Neural crest cell (in vitro differentiated cells): ENCODE data around the gene BZW2. TPM values are rescaled to one million over a fixed set of nuclear protein-coding genes. Genes with fewer than 3 reads are reported as not detected.

Source experiments
- DNase-seq: peaks from one replicate; pipeline ENCODE4 v3.0.0; 2021; ENCODE audit warnings: low read depth, mixed read lengths, low spot score
- H3K27ac Mint-ChIP-seq: one replicate; pipeline ENCODE4 v1.8.0; 2021; ENCODE audit warnings: mild to moderate bottlenecking, mixed read lengths; ENCODE audit not compliant: unreplicated experiment
- H3K27me3 Mint-ChIP-seq: 2 replicates; pipeline ENCODE4 v1.8.0; 2021; ENCODE audit warnings: low read depth, mild to moderate bottlenecking, mixed read lengths
- H3K36me3 Mint-ChIP-seq: 2 replicates; pipeline ENCODE4 v1.8.0; 2021; ENCODE audit warnings: low read depth, mild to moderate bottlenecking, mixed read lengths
- H3K4me1 Mint-ChIP-seq: 2 replicates; pipeline ENCODE4 v1.8.0; 2021; ENCODE audit warnings: mixed read lengths
- H3K4me3 Mint-ChIP-seq: one replicate; pipeline ENCODE4 v1.8.0; 2021; ENCODE audit warnings: mild to moderate bottlenecking, mixed read lengths
- H3K9me3 Mint-ChIP-seq: 2 replicates; pipeline ENCODE4 v1.8.0; 2021; ENCODE audit warnings: mixed read lengths
- total RNA-seq: library from RNA; stranded (reverse); gene quantifications from 2 replicates; pipeline ENCODE4 v1.2.1, GENCODE V29; 2021
- TF ChIP-seq, protein P1 (sequence below): fragments of 200-600 bp; sonication (generic); conservative IDR thresholded peaks from 2 replicates; pipeline ENCODE4 v1.5.0; 2021; ENCODE audit warnings: antibody characterized with exemption, mild to moderate bottlenecking

BZW2 gene
- total RNA-seq, 1 donor from 2014 or later: 98.2 TPM

DNA sequence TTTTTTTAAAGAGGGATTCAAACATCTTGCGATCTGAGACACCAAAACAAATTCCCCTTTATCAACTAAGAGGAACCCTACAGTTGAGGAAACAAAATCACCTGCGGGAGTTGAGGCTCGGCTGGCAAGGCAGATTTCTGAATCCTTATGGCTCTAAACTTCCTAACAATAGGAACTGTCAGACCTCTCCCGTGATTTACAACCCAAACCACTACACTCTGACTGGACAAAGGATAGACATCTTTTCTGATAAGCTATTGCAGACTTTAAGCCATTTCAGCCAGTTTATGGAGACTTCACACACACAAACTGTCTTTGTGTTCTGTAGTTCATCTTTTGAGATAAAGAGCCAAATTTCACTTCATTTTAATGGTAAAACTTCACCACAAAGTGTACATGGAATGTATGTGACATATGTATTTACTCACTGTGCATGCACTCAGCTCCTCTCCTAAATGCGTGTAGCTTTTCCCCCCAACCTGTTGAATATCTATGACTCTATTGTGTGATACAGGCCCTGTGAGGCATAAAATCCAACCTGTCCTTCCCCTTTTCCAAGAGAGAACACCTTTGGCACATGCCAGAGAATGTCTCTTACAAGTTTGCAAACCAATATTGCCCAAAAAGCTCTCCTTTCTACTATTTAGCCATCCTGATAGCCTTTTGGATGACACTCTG, 92.2 kb downstream of the BZW2 start:
- Mint-ChIP-seq H3K4me1 (peaks cover 25% of the 10 kb centered on the region), H3K27ac (peak overlapping the region; percentile 85), H3K9me3 (no peaks in the 10 kb centered on the region), H3K27me3 (no peaks in the 10 kb centered on the region), H3K36me3 (no peaks in the 10 kb centered on the region), H3K4me3 (no peak overlapping the region)
- no peak for DNase-seq
- TF ChIP-seq, protein P1, sequence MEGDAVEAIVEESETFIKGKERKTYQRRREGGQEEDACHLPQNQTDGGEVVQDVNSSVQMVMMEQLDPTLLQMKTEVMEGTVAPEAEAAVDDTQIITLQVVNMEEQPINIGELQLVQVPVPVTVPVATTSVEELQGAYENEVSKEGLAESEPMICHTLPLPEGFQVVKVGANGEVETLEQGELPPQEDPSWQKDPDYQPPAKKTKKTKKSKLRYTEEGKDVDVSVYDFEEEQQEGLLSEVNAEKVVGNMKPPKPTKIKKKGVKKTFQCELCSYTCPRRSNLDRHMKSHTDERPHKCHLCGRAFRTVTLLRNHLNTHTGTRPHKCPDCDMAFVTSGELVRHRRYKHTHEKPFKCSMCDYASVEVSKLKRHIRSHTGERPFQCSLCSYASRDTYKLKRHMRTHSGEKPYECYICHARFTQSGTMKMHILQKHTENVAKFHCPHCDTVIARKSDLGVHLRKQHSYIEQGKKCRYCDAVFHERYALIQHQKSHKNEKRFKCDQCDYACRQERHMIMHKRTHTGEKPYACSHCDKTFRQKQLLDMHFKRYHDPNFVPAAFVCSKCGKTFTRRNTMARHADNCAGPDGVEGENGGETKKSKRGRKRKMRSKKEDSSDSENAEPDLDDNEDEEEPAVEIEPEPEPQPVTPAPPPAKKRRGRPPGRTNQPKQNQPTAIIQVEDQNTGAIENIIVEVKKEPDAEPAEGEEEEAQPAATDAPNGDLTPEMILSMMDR: no peak

DNA sequence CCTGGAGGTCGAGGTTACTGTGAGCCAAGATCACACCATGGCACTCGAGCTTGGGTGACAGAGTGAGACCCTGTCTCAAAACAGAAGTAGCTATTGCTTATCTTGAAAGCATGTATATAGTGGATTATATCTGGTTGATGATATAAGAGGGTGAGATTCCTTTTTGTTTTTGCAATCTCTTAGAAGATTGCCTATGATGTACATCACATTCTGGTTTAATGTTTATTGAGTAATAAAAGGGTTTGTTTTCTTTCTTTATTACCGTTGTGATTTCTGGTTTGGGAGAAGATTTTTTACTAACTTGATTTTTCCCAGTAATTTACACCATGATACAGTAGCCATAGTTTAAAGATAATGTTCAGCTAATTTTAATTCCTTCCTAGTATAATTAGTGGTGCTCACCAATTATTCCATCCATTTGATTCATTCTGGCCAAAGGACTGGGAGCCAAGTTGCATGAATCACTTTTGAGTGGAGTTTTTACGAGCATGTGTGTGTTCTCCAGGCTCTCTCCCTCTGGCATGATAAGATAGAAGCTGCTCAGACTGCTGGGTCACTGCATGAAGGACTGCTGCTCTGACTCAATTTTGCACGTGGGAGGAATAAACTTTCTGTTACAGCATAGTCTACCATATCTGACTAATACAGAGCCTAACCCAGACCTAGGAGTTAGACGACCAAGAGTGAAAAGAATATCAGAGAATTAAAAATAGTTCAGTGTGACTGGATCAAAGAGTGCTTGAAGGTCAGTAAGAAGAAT, 94.1 kb downstream of the BZW2 start:
- H3K36me3 Mint-ChIP-seq: no peaks in the 10 kb centered on the region
- H3K27ac Mint-ChIP-seq: no peak overlapping the region
- H3K4me1 Mint-ChIP-seq: peaks cover 27% of the 10 kb centered on the region
- no peaks in the 10 kb centered on the region for H3K9me3 Mint-ChIP-seq
- H3K4me3 Mint-ChIP-seq: no peak overlapping the region
- no peak for DNase-seq
- TF ChIP-seq, protein P1: no peak
- no peaks in the 10 kb centered on the region for H3K27me3 Mint-ChIP-seq

DNA sequence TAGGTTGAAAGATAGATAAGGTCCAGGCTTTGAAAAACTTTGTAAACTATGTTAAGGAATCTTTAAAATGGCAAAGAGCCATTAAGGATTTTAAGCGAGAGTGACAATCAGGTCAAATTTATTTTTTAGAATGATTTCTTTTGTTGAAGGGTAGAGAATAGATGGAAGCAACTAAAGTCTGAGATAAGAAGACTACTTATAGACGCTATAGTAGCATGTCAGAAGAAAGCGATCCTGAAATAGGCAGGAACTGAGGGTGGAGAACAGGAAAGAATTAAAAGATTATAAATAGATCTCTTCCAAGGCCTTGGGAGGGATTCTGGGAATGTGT, 94.6 kb downstream of the BZW2 start:
- no peak overlapping the region for H3K4me3 Mint-ChIP-seq
- no peaks in the 10 kb centered on the region for H3K9me3 Mint-ChIP-seq
- H3K4me1 Mint-ChIP-seq: peaks cover 27% of the 10 kb centered on the region
- TF ChIP-seq, protein P1: no peak
- no peak overlapping the region for H3K27ac Mint-ChIP-seq
- H3K27me3 Mint-ChIP-seq: no peaks in the 10 kb centered on the region
- H3K36me3 Mint-ChIP-seq: no peaks in the 10 kb centered on the region
- no peak for DNase-seq

DNA sequence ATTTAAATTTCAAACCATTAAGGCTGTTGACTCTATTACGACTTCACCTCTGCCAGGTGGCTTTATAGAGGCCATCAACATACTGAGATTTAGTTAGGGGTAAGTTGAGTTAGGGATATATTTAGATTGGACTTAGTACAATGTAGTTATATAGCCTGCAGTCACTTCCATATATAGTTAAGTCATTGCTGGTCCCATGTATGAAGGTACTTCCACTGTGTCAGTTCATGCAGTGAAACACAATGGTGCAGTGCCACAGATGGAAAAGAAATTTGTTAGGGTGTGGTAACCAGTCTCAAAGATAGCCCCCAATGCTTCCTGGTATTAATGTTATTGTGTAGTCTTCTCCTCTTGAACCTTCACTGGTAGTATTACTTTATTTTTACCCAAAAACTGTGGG, 95.0 kb downstream of the BZW2 start:
- no peaks in the 10 kb centered on the region for H3K9me3 Mint-ChIP-seq
- H3K27me3 Mint-ChIP-seq: no peaks in the 10 kb centered on the region
- H3K27ac Mint-ChIP-seq: no peak overlapping the region
- no peaks in the 10 kb centered on the region for H3K36me3 Mint-ChIP-seq
- TF ChIP-seq, protein P1: no peak
- no peak overlapping the region for H3K4me3 Mint-ChIP-seq
- DNase-seq: no peak
- peaks cover 29% of the 10 kb centered on the region for H3K4me1 Mint-ChIP-seq

DNA sequence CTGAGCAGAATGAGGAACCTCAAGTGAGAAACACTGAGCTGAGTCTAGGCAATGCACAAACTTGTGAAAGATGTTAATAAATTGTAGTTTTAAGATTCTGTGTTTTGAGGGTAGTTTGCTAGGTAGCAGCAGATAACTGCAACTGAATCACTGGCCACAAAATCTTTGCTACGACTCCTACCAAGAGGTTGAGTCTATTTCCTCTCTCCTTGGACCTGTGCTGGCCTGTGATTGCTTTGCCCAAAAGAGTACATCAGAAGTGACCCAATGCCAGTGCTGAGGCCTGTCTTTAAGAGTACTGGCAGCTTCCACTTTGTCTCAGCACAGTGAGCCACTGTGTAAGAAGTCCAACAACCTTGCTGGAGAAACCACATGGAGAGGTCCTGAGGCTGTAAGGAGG, 95.7 kb downstream of the BZW2 start:
- Mint-ChIP-seq H3K4me1 (peaks cover 29% of the 10 kb centered on the region), H3K27ac (no peak overlapping the region), H3K36me3 (no peaks in the 10 kb centered on the region), H3K4me3 (no peak overlapping the region), H3K9me3 (no peaks in the 10 kb centered on the region), H3K27me3 (no peaks in the 10 kb centered on the region)
- TF ChIP-seq, protein P1: no peak
- DNase-seq: no peak
